GM23338 (cell line): ENCODE results near the gene APOL3. TPM values are rescaled to one million over a fixed set of nuclear protein-coding genes. Genes with fewer than 3 reads are reported as not detected.
"Not testable (repeated sequence)": the region's sequence is repeated elsewhere in the genome, so short reads cannot be mapped to it uniquely, and the experiment has no call there.

Source experiments
- ATAC-seq: fragments of 200-7000 bp; cut with Tn5 transposase; 3 replicates; pipeline ENCODE4 v1.9.1; 2020
- DNase-seq: peaks from one replicate; pipeline ENCODE4 v3.0.0-alpha.2; 2015; ENCODE audit warnings: low spot score
- H2AFZ ChIP-seq: fragments of 200-600 bp; sonication (generic); 2 replicates; pipeline ENCODE4 v1.8.0; 2016; ENCODE audit warnings: antibody characterized with exemption, mild to moderate bottlenecking, moderate library complexity
- H3F3A ChIP-seq: fragments of 200-600 bp; sonication (generic); replicated peaks from 2 replicates; pipeline ENCODE4 v1.8.0; 2017; ENCODE audit warnings: antibody characterized with exemption, mixed run types, low read depth
- H3K27ac ChIP-seq: fragments of 200-600 bp; sonication (generic); 2 replicates; pipeline ENCODE4 v1.6.1; 2016; ENCODE audit warnings: low read depth
- H3K27me3 ChIP-seq: fragments of 200-600 bp; sonication (generic); 2 replicates; pipeline ENCODE4 v1.8.0; 2016; ENCODE audit warnings: mild to moderate bottlenecking, mixed run types, moderate library complexity; ENCODE audit not compliant: insufficient read depth
- H3K36me3 ChIP-seq: fragments of 200-600 bp; sonication (generic); 2 replicates; pipeline ENCODE4 v1.8.0; 2016; ENCODE audit warnings: mild to moderate bottlenecking; ENCODE audit not compliant: insufficient read depth
- H3K4me1 ChIP-seq: fragments of 200-600 bp; sonication (generic); 2 replicates; pipeline ENCODE4 v1.8.0; 2016; ENCODE audit warnings: mild to moderate bottlenecking, moderate library complexity; ENCODE audit not compliant: insufficient read depth
- H3K4me2 ChIP-seq: fragments of 200-600 bp; sonication (generic); 2 replicates; pipeline ENCODE4 v1.7.1; 2017; ENCODE audit warnings: mixed run types
- H3K4me3 ChIP-seq: fragments of 200-600 bp; sonication (generic); 2 replicates; pipeline ENCODE4 v1.6.1; 2016; ENCODE audit warnings: mixed run types
- H3K79me2 ChIP-seq: fragments of 200-600 bp; sonication (generic); replicated peaks from 2 replicates; pipeline ENCODE4 v1.8.0; 2017; ENCODE audit warnings: mild to moderate bottlenecking; ENCODE audit not compliant: insufficient read depth
- H3K9me2 ChIP-seq: fragments of 200-600 bp; sonication (generic); 2 replicates; pipeline ENCODE4 v1.8.0; 2017; ENCODE audit not compliant: insufficient read depth
- H4K20me1 ChIP-seq: fragments of 200-600 bp; sonication (generic); replicated peaks from 2 replicates; pipeline ENCODE4 v1.8.0; 2017; ENCODE audit warnings: mild to moderate bottlenecking; ENCODE audit not compliant: insufficient read depth
- H3K27ac Mint-ChIP-seq: 2 replicates; pipeline ENCODE4 v1.8.0; 2020; ENCODE audit warnings: inconsistent platforms, mild to moderate bottlenecking, moderate library complexity, mixed read lengths
- H3K27me3 Mint-ChIP-seq: 3 replicates; pipeline ENCODE4 v1.8.0; 2022; ENCODE audit warnings: low read depth, mild to moderate bottlenecking, moderate library complexity, mixed read lengths, inconsistent platforms; ENCODE audit not compliant: insufficient read depth, poor library complexity
- H3K36me3 Mint-ChIP-seq: 3 replicates; pipeline ENCODE4 v1.8.0; 2021; ENCODE audit warnings: low read depth, mild to moderate bottlenecking, inconsistent platforms, moderate library complexity, mixed read lengths
- H3K4me1 Mint-ChIP-seq: 3 replicates; pipeline ENCODE4 v1.8.0; 2020; ENCODE audit warnings: mild to moderate bottlenecking, inconsistent platforms, mixed read lengths
- H3K4me3 Mint-ChIP-seq: 3 replicates; pipeline ENCODE4 v1.8.0; 2021; ENCODE audit warnings: moderate library complexity, mild to moderate bottlenecking, inconsistent platforms, mixed read lengths
- H3K9me3 Mint-ChIP-seq: 3 replicates; pipeline ENCODE4 v1.8.0; 2020; ENCODE audit warnings: moderate library complexity, mild to moderate bottlenecking, inconsistent platforms, mixed read lengths
- CREB1 ChIP-seq: fragments of 250-450 bp; sonication (Bioruptor Pico); IDR thresholded peaks from 2 replicates; pipeline ENCODE4 v1.5.0; 2020; ENCODE audit warnings: low read depth, mild to moderate bottlenecking, moderate library complexity
- ETS1 ChIP-seq: IDR thresholded peaks from 2 replicates; pipeline ENCODE4 v1.6.1; 2016; ENCODE audit warnings: antibody characterized with exemption
- EZH2 ChIP-seq: fragments of 200-600 bp; sonication (generic); IDR thresholded peaks from one replicate; pipeline ENCODE4 v1.8.0; 2017; ENCODE audit warnings: antibody characterized with exemption, mild to moderate bottlenecking, low read depth; ENCODE audit not compliant: unreplicated experiment
- EZH2phosphoT487 ChIP-seq: fragments of 200-600 bp; sonication (generic); IDR thresholded peaks from one replicate; pipeline ENCODE4 v1.8.1; 2018; ENCODE audit warnings: antibody characterized with exemption; ENCODE audit not compliant: unreplicated experiment
- JUNB ChIP-seq: IDR thresholded peaks from one replicate; pipeline ENCODE4 v1.6.1; 2016; ENCODE audit warnings: antibody characterized with exemption; ENCODE audit not compliant: unreplicated experiment
- NANOG ChIP-seq: IDR thresholded peaks from 2 replicates; pipeline ENCODE4 v1.6.1; 2016; ENCODE audit warnings: antibody characterized with exemption, borderline replicate concordance
- POLR2AphosphoS5 ChIP-seq: IDR thresholded peaks from 2 replicates; pipeline ENCODE4 v1.6.1; 2016; ENCODE audit warnings: antibody characterized with exemption, low read depth
- STAT1 ChIP-seq: IDR thresholded peaks from one replicate; pipeline ENCODE4 v1.6.1; 2016; ENCODE audit warnings: antibody characterized with exemption; ENCODE audit not compliant: unreplicated experiment
- ZNF114 ChIP-seq: fragments of 250-450 bp; sonication (Bioruptor Pico); IDR thresholded peaks from 2 replicates; pipeline ENCODE4 v1.5.0; 2020; ENCODE audit warnings: mild to moderate bottlenecking, moderate library complexity
- polyA plus RNA-seq: library from polyadenylated mRNA; unstranded; fragments of >200 nt; fragmentation: Nextera tagmentation; extraction: Ambion mirVana; gene quantifications from 2 replicates; pipeline ENCODE4 v1.2.1, GENCODE V29; 2016
- total RNA-seq: library from RNA; depleted of rRNA; stranded (reverse); fragments of >200 nt; shearing (Covaris generic); gene quantifications from 2 replicates; pipeline ENCODE4 v1.2.3, GENCODE V29; 2014
- TF ChIP-seq, protein P1 (sequence below): IDR thresholded peaks from one replicate; pipeline ENCODE4 v1.6.1; 2018; ENCODE audit warnings: antibody characterized with exemption; ENCODE audit not compliant: unreplicated experiment

The APOL3 gene
- total and polyA plus RNA-seq, 2 experiments from 2014 or later = not detected

- Mint-ChIP-seq H3K27ac (no peak overlapping the region), H3K27me3 (peaks cover 3% of the 10 kb centered on the region), H3K9me3 (no peaks in the 10 kb centered on the region; the same call in 2 of the 3 replicates), H3K36me3 (no peaks in the 10 kb centered on the region), H3K4me1 (peaks cover 31% of the 10 kb centered on the region), H3K4me3 (no peak overlapping the region)
- H3K27me3 ChIP-seq = no peaks in the 10 kb centered on the region
- H3K36me3 ChIP-seq = no peaks in the 10 kb centered on the region
- H3K4me1 ChIP-seq = peaks cover 7% of the 10 kb centered on the region; the same call in 1 of the 2 replicates
- no peak overlapping the region for H3K27ac ChIP-seq
- H3K79me2 ChIP-seq = no peaks in the 10 kb centered on the region
- no peaks in the 10 kb centered on the region for H3F3A ChIP-seq
- no peak overlapping the region for H2AFZ ChIP-seq
- ATAC-seq (no peak), DNase-seq (no peak)
- H4K20me1 ChIP-seq = no peaks in the 10 kb centered on the region
- H3K4me3 ChIP-seq = no peak overlapping the region
- TF ChIP-seq, protein P1, sequence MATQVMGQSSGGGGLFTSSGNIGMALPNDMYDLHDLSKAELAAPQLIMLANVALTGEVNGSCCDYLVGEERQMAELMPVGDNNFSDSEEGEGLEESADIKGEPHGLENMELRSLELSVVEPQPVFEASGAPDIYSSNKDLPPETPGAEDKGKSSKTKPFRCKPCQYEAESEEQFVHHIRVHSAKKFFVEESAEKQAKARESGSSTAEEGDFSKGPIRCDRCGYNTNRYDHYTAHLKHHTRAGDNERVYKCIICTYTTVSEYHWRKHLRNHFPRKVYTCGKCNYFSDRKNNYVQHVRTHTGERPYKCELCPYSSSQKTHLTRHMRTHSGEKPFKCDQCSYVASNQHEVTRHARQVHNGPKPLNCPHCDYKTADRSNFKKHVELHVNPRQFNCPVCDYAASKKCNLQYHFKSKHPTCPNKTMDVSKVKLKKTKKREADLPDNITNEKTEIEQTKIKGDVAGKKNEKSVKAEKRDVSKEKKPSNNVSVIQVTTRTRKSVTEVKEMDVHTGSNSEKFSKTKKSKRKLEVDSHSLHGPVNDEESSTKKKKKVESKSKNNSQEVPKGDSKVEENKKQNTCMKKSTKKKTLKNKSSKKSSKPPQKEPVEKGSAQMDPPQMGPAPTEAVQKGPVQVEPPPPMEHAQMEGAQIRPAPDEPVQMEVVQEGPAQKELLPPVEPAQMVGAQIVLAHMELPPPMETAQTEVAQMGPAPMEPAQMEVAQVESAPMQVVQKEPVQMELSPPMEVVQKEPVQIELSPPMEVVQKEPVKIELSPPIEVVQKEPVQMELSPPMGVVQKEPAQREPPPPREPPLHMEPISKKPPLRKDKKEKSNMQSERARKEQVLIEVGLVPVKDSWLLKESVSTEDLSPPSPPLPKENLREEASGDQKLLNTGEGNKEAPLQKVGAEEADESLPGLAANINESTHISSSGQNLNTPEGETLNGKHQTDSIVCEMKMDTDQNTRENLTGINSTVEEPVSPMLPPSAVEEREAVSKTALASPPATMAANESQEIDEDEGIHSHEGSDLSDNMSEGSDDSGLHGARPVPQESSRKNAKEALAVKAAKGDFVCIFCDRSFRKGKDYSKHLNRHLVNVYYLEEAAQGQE = no peak
- no peak for TF ChIP-seq POLR2AphosphoS5
- TF ChIP-seq JUNB = no peak
- no peak for TF ChIP-seq ETS1
- TF ChIP-seq CREB1 (CRISPR knock-in tag) = no peak
- TF ChIP-seq EZH2 = no peak
- no peaks in the 10 kb centered on the region for H3K9me2 ChIP-seq
- no peak overlapping the region for H3K4me2 ChIP-seq
These were observed 17.3 kb downstream of the APOL3 start for GRCh38 chr22:36143066-36143815.

DNA sequence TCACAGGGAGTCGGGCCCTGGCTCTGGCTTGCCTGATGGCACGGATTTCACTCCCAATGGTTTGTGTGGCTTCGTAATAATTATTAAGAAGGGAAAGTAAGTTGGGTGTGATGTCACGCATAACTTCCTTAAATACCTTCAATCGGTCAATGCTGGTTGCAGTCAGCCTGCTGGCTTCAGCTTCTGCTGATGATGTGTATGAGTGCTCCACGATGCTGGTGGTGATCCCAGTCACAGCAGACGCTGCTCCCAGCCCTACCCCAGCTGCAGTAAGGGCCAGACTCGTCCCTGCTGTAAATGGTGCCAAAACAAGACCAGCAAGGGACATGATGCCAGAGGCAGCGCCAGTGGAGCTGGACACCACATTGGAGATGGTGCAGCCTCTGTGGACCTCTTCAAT is 19.1 kb downstream of the APOL3 start:
- ATAC-seq (no peak), DNase-seq (no peak)
- peaks cover 31% of the 10 kb centered on the region for H3K4me1 Mint-ChIP-seq
- no peaks in the 10 kb centered on the region for H4K20me1 ChIP-seq
- no peak overlapping the region for H3K4me2 ChIP-seq
- H3K27ac ChIP-seq = no peak overlapping the region
- no peaks in the 10 kb centered on the region for H3K27me3 ChIP-seq
- no peak overlapping the region for H2AFZ ChIP-seq
- no peak overlapping the region for H3K27ac Mint-ChIP-seq
- no peaks in the 10 kb centered on the region; the same call in 2 of the 3 replicates for H3K9me3 Mint-ChIP-seq
- no peaks in the 10 kb centered on the region for H3K36me3 ChIP-seq
- no peak for TF ChIP-seq JUNB
- TF ChIP-seq POLR2AphosphoS5 = no peak
- no peak for TF ChIP-seq NANOG
- no peak for TF ChIP-seq ZNF114
- no peak for TF ChIP-seq STAT1
- TF ChIP-seq EZH2phosphoT487 = no peak
- no peak for TF ChIP-seq CREB1 (CRISPR knock-in tag)
- peaks cover 3% of the 10 kb centered on the region for H3K27me3 Mint-ChIP-seq
- no peak overlapping the region for H3K4me3 Mint-ChIP-seq
- no peaks in the 10 kb centered on the region for H3K9me2 ChIP-seq
- H3K4me3 ChIP-seq = no peak overlapping the region
- peaks cover 7% of the 10 kb centered on the region; the same call in 1 of the 2 replicates for H3K4me1 ChIP-seq
- no peaks in the 10 kb centered on the region for H3K36me3 Mint-ChIP-seq
- no peaks in the 10 kb centered on the region for H3F3A ChIP-seq
- H3K79me2 ChIP-seq = no peaks in the 10 kb centered on the region

GRCh38 chr22:36138709-36139108 is 21.8 kb downstream of the APOL3 start:
- H3K9me3 Mint-ChIP-seq, H3K4me3 ChIP-seq, H3K4me1 ChIP-seq, DNase-seq, H2AFZ ChIP-seq, H3K79me2 ChIP-seq, H3K27ac Mint-ChIP-seq, H3K36me3 ChIP-seq, H3K27ac ChIP-seq, H3K4me2 ChIP-seq, H3K9me2 ChIP-seq, H3K27me3 ChIP-seq, H3K27me3 Mint-ChIP-seq, H3F3A ChIP-seq, H3K4me3 Mint-ChIP-seq, H3K36me3 Mint-ChIP-seq, H4K20me1 ChIP-seq: not testable (repeated sequence)
- ATAC-seq = peak; percentile 92
- peaks cover 17% of the 10 kb centered on the region for H3K4me1 Mint-ChIP-seq
